Subcutaneous abdominal adipose tissue (tissue), 5 donors: Measurements from ENCODE around the gene CEP131.

Experiments used
- H3K27ac ChIP-seq: one replicate; pipeline ENCODE4 v1.7.0; 2013; ENCODE audit warnings: low read depth, mild to moderate bottlenecking, inconsistent platforms, low read length, moderate library complexity
- H3K27me3 ChIP-seq, 5 donors: one replicate each; pipeline ENCODE4 v1.7.0; 2013; ENCODE audit warnings: low read length in 5 of 5, inconsistent platforms in 1 of 5; ENCODE audit not compliant: control insufficient read depth in 5 of 5, insufficient read depth in 4 of 5
- H3K36me3 ChIP-seq, 5 donors: one replicate each; pipeline ENCODE4 v1.7.0; 2013; ENCODE audit warnings: low read length in 5 of 5; ENCODE audit not compliant: control insufficient read depth in 5 of 5, insufficient read depth in 5 of 5
- H3K4me1 ChIP-seq, 5 donors: one replicate each; pipeline ENCODE4 v1.7.0; 2013; ENCODE audit warnings: low read length in 5 of 5, mild to moderate bottlenecking in 3 of 5, moderate library complexity in 1 of 5; ENCODE audit not compliant: control insufficient read depth in 5 of 5, insufficient read depth in 5 of 5
- H3K4me3 ChIP-seq, 5 donors: one replicate each; pipeline ENCODE4 v1.7.0; 2013; ENCODE audit warnings: low read length in 5 of 5, low read depth in 1 of 5
- H3K9ac ChIP-seq, 5 donors: one replicate each; pipeline ENCODE4 v1.7.0; 2013; ENCODE audit warnings: low read length in 5 of 5, mild to moderate bottlenecking in 4 of 5, moderate library complexity in 3 of 5
- H3K9me3 ChIP-seq, 5 donors: one replicate each; pipeline ENCODE4 v1.7.0; 2013; ENCODE audit warnings: low read length in 5 of 5; ENCODE audit not compliant: control insufficient read depth in 5 of 5
- donor health status: healthy.
- donor health status: healthy.
- donor health status: healthy.
- donor health status: healthy.
- donor health status: healthy.

The CEP131 gene

DNA sequence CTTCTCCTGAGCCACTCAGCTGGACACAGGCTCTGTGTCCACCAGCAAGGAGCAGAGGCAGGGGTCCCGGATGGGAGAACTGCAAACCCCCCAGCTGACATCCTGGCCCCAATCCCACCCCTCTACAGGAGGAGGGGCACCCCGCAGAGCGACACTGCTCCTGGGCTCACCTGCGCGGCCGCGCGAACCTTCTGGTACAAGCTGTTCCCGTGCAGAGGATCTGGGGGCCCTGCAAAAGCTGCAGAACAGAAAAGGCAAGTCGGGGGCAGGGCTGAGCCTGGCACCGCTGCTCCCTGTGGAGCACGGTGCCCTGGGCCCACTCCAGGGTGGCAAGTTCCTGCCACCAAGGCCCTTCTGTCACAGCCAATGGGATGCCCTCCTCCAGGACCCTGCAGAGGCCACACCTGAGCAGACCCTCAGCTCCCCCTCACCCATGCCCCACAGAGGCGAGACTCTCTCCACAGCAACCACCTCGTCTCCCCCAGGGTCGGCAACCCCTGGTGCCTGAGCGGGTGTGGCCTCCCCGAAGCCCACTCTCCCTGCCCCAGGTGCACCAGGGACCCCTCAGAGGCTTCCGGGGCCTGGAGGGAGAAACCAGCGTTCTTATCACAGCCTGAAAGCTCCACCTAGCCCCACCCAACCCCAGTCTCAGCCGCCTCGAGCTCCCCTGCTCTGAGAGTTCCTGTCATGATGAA, 11.2 kb upstream of the CEP131 start:
- Histone ChIP-seq H3K27me3 (no peaks in the 10 kb centered on the region), H3K27ac (no peak overlapping the region), H3K9me3 (no peaks in the 10 kb centered on the region), H3K36me3 (peaks cover 0 to 56% (median 46%) of the 10 kb centered on the region in 5 donors), H3K4me1 (peaks cover 10 to 23% (median 22%) of the 10 kb centered on the region in 5 donors), H3K9ac (no peak overlapping the region), H3K4me3 (no peak overlapping the region)

DNA sequence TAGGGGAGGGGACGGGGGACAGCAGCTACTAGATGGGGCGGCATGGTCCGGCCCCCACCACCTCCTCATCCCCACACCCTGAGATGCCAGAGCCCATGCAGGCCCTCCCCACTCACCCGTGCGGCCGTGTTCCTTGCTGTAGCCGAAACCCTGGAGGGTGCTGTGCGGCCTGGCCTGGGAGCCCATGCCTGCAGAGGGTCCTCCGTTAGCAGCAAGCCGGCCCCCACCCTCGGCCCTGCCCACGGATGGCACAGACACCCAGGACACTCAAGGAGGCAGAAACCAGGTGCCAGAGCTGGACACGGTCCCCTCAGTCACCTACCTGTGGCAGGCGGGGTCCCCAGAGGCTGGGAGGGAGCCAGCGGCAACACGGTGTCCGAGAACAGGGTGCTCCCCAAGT, 10.6 kb upstream of the CEP131 start:
- Histone ChIP-seq H3K9ac (no peak overlapping the region), H3K36me3 (peaks cover 0 to 63% (median 52%) of the 10 kb centered on the region in 5 donors), H3K27me3 (no peaks in the 10 kb centered on the region), H3K27ac (no peak overlapping the region), H3K9me3 (no peaks in the 10 kb centered on the region), H3K4me1 (peaks cover 10 to 24% (median 19%) of the 10 kb centered on the region in 5 donors), H3K4me3 (no peak overlapping the region)

- Histone ChIP-seq H3K4me3 (no peak overlapping the region), H3K27ac (no peak overlapping the region), H3K4me1 (peaks cover 6 to 18% (median 13%) of the 10 kb centered on the region in 5 donors), H3K9me3 (no peaks in the 10 kb centered on the region), H3K9ac (no peak overlapping the region), H3K36me3 (peaks cover 0 to 65% (median 52%) of the 10 kb centered on the region in 5 donors), H3K27me3 (no peaks in the 10 kb centered on the region)
Observed at GRCh38 chr17:81232616-81233241, 10.0 kb upstream of the CEP131 start.

- Histone ChIP-seq H3K4me3 (no peak overlapping the region), H3K4me1 (peaks cover 0 to 11% (median 6%) of the 10 kb centered on the region in 5 donors), H3K27ac (no peak overlapping the region), H3K9ac (no peak overlapping the region), H3K27me3 (no peaks in the 10 kb centered on the region), H3K36me3 (peaks cover 0 to 65% (median 52%) of the 10 kb centered on the region in 5 donors), H3K9me3 (peaks cover 0 to 2% (median 0%) of the 10 kb centered on the region in 5 donors)
Observed at GRCh38 chr17:81231766-81232581, 9.2 kb upstream of the CEP131 start.

DNA sequence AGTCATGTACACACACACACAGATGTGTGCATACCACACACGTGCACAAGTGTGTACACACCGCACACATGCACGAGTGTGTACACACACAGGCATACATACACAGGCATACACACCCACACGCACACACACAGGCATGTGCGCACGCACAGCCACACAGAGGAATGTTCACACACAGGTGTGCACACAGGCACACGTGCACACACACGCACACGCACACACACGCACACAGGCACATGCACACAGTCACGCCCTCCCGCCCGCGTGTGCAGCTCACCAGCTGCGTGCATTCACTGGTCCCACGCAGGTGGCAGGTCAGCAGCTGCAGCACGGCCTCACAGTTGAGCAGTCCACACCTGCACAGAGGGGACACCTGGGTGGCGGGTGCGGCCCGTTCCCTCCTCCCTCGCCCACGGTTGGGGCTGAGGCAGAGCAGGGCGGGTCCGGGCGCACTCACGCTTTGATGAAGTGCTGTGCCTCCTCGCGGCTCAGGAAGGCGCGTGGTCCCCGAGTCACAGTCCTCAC, 8.4 kb upstream of the CEP131 start:
- H3K9me3 ChIP-seq: peaks cover 0 to 3% (median 0%) of the 10 kb centered on the region in 5 donors
- H3K27ac ChIP-seq: no peak overlapping the region
- peaks cover 0 to 63% (median 52%) of the 10 kb centered on the region in 5 donors for H3K36me3 ChIP-seq
- H3K4me1 ChIP-seq: peaks cover 0 to 9% (median 0%) of the 10 kb centered on the region in 5 donors
- H3K4me3 ChIP-seq: no peak overlapping the region
- H3K9ac ChIP-seq: no peak overlapping the region
- no peaks in the 10 kb centered on the region for H3K27me3 ChIP-seq

GRCh38 chr17:81230043-81230820, 7.5 kb upstream of the CEP131 start:
- Histone ChIP-seq H3K4me1 (peaks cover 0 to 9% (median 0%) of the 10 kb centered on the region in 5 donors), H3K27me3 (no peaks in the 10 kb centered on the region), H3K4me3 (no peak overlapping the region), H3K36me3 (peaks cover 0 to 60% (median 52%) of the 10 kb centered on the region in 5 donors), H3K9ac (no peak overlapping the region), H3K9me3 (peaks cover 0 to 3% (median 0%) of the 10 kb centered on the region in 5 donors), H3K27ac (no peak overlapping the region)

- Histone ChIP-seq H3K4me3 (no peak overlapping the region), H3K9ac (no peak overlapping the region), H3K27ac (no peak overlapping the region), H3K27me3 (no peaks in the 10 kb centered on the region), H3K9me3 (peaks cover 0 to 3% (median 0%) of the 10 kb centered on the region in 5 donors), H3K36me3 (peaks cover 0 to 57% (median 52%) of the 10 kb centered on the region in 5 donors), H3K4me1 (peaks cover 0 to 9% (median 0%) of the 10 kb centered on the region in 5 donors)
Observed at GRCh38 chr17:81229666-81229920, 6.8 kb upstream of the CEP131 start.

- Histone ChIP-seq H3K27ac (no peak overlapping the region), H3K4me3 (no peak overlapping the region), H3K27me3 (no peaks in the 10 kb centered on the region), H3K9me3 (peaks cover 0 to 3% (median 0%) of the 10 kb centered on the region in 5 donors), H3K36me3 (peaks cover 0 to 56% (median 52%) of the 10 kb centered on the region in 5 donors), H3K9ac (no peak overlapping the region), H3K4me1 (peaks cover 0 to 9% (median 0%) of the 10 kb centered on the region in 5 donors)
Observed at GRCh38 chr17:81228834-81229665, 6.3 kb upstream of the CEP131 start.

GRCh38 chr17:81228420-81228819, 5.7 kb upstream of the CEP131 start:
- Histone ChIP-seq H3K9me3 (peaks cover 0 to 3% (median 0%) of the 10 kb centered on the region in 5 donors), H3K4me1 (peaks cover 3 to 15% (median 6%) of the 10 kb centered on the region in 5 donors), H3K9ac (no peak overlapping the region), H3K27me3 (no peaks in the 10 kb centered on the region), H3K36me3 (peaks cover 0 to 50% (median 47%) of the 10 kb centered on the region in 5 donors), H3K27ac (no peak overlapping the region), H3K4me3 (no peak overlapping the region)
